HCT116 (cell line): ENCODE measurements around the gene PYDC2. TPM values are rescaled to one million over a fixed set of nuclear protein-coding genes. Genes with fewer than 3 reads are reported as not detected.

ENCODE experiments used
- ATAC-seq: fragments of 200-7000 bp; cut with Tn5 transposase; 2 replicates; pipeline ENCODE4 v1.9.1; 2020; ENCODE audit warnings: mild to moderate bottlenecking, moderate library complexity
- BruUV-seq: library from RNA; stranded (reverse); fragments of 400-500 nt; replicated peaks from 2 replicates; lab custom pipeline; 2021; lab: Mats Ljungman, UMichigan
- CTCF ChIA-PET: fragments of 300-600 bp; sonication (Branson Sonifier 250); formaldehyde crosslinking; loops from one replicate; lab custom pipeline; 2021; ENCODE audit warnings: antibody characterized with exemption; lab: Charles Lee
- POLR2A ChIA-PET: fragments of 300-600, 350-600 bp; sonication (Branson Sonifier 250); formaldehyde crosslinking; loops from one replicate; lab custom pipeline; 2021; ENCODE audit warnings: antibody characterized with exemption; lab: Charles Lee
- RAD21 ChIA-PET, 2 experiments: fragments of 300-600 bp; sonication (Branson Sonifier 250); formaldehyde crosslinking; loops; one replicate each; lab custom pipeline; 2023; ENCODE audit warnings: low total read pairs in 2 of 2; ENCODE audit not compliant: uncharacterized antibody in 2 of 2, unreplicated experiment in 2 of 2, low non-redundant PET in 1 of 2; lab: Charles Lee
- DNase-seq: peaks from one replicate; pipeline ENCODE4 v3.0.0-alpha.2; 2010; ENCODE audit warnings: low read depth, low spot score
- H2AFZ ChIP-seq: fragments of 200-600 bp; shearing (Covaris generic), sonication (generic); 2 replicates; pipeline ENCODE4 v1.6.1; 2017; ENCODE audit warnings: low read depth, mixed run types, mixed read lengths, antibody characterized with exemption, low read length; ENCODE audit not compliant: poor library complexity, severe bottlenecking
- H3K27ac ChIP-seq: 2 replicates; pipeline ENCODE4 v1.5.1; 2012; ENCODE audit warnings: low read depth, low read length
- H3K27me3 ChIP-seq: fragments of 200-600 bp; sonication (generic); 2 replicates; pipeline ENCODE4 v1.6.1; 2016; ENCODE audit warnings: mixed run types, low read length, mixed read lengths; ENCODE audit not compliant: insufficient read depth
- H3K36me3 ChIP-seq, 2 experiments: fragments of 200-500 bp in 1 of 2; fragments of 200-600 bp in 1 of 2; sonication (Bioruptor generic) in 1 of 2; sonication (generic) in 1 of 2; 2 replicates each; pipeline versions ENCODE4 v1.5.1 to v1.6.1; 2014 to 2016; ENCODE audit warnings: low read length in 2 of 2, inconsistent platforms in 1 of 2, mixed read lengths in 1 of 2, mixed run types in 1 of 2; ENCODE audit not compliant: insufficient read depth in 2 of 2, control insufficient read depth in 1 of 2
- H3K4me1 ChIP-seq, 2 experiments: fragments of 200-600 bp in 1 of 2; sonication (generic) in 1 of 2; 2 replicates each; pipeline versions ENCODE4 v1.5.1 to v1.6.1; 2012 to 2017; ENCODE audit warnings: low read length in 2 of 2, inconsistent platforms in 1 of 2, mild to moderate bottlenecking in 1 of 2, mixed read lengths in 1 of 2, mixed run types in 1 of 2, moderate library complexity in 1 of 2; ENCODE audit not compliant: insufficient read depth in 2 of 2, control insufficient read depth in 1 of 2
- H3K4me2 ChIP-seq: fragments of 200-600 bp; sonication (generic); 2 replicates; pipeline ENCODE4 v1.6.1; 2017; ENCODE audit warnings: mixed run types, low read length, mixed read lengths
- H3K4me3 ChIP-seq, 2 experiments: fragments of 200-600 bp in 1 of 2; sonication (generic) in 1 of 2; replicated peaks in 1 of 2; 2 replicates each; pipeline ENCODE4 v1.5.1; 2011 to 2016; ENCODE audit warnings: low read length in 2 of 2, control low read depth in 1 of 2, low read depth in 1 of 2, mild to moderate bottlenecking in 1 of 2, mixed read lengths in 1 of 2, mixed run types in 1 of 2
- H3K79me2 ChIP-seq: fragments of 200-600 bp; sonication (generic); 2 replicates; pipeline ENCODE4 v1.6.1; 2017; ENCODE audit warnings: mild to moderate bottlenecking, mixed run types, low read length, moderate library complexity, mixed read lengths; ENCODE audit not compliant: insufficient read depth
- H3K9ac ChIP-seq: fragments of 200-600 bp; sonication (generic); 2 replicates; pipeline ENCODE4 v1.6.1; 2016; ENCODE audit warnings: low read length, mixed read lengths
- H3K9me2 ChIP-seq: fragments of 200-600 bp; sonication (generic), shearing (Covaris generic); 2 replicates; pipeline ENCODE4 v1.6.1; 2017; ENCODE audit warnings: mixed run types, mild to moderate bottlenecking, moderate library complexity; ENCODE audit not compliant: insufficient read depth
- H3K9me3 ChIP-seq, 2 experiments: fragments of 200-500 bp in 1 of 2; fragments of 200-600 bp in 1 of 2; sonication (Bioruptor generic) in 1 of 2; sonication (generic) in 1 of 2; 2 replicates each; pipeline ENCODE4 v1.6.1; 2014 to 2017; ENCODE audit warnings: low read length in 2 of 2, mixed read lengths in 2 of 2, inconsistent platforms in 1 of 2, low read depth in 1 of 2, mild to moderate bottlenecking in 1 of 2, mixed run types in 1 of 2, moderate library complexity in 1 of 2; ENCODE audit not compliant: control insufficient read depth in 1 of 2, insufficient read depth in 1 of 2
- H4K20me1 ChIP-seq: fragments of 200-600 bp; sonication (generic), shearing (Covaris generic); 2 replicates; pipeline ENCODE4 v1.6.1; 2017; ENCODE audit warnings: mixed run types, mild to moderate bottlenecking, moderate library complexity; ENCODE audit not compliant: insufficient read depth
- CBX3 ChIP-seq: IDR thresholded peaks from 2 replicates; pipeline ENCODE4 v1.6.1; 2012; ENCODE audit warnings: low read depth
- CEBPB ChIP-seq: IDR thresholded peaks from 2 replicates; pipeline ENCODE4 v1.6.1; 2012; ENCODE audit warnings: low read depth
- EGR1 ChIP-seq: IDR thresholded peaks from 2 replicates; pipeline ENCODE4 v1.6.1; 2012; ENCODE audit warnings: low read depth
- ELF1 ChIP-seq: IDR thresholded peaks from 2 replicates; pipeline ENCODE4 v1.6.1; 2012; ENCODE audit warnings: low read depth, borderline replicate concordance
- EZH2 ChIP-seq: fragments of 200-600 bp; sonication (generic); IDR thresholded peaks from 2 replicates; pipeline ENCODE4 v1.6.1; 2017; ENCODE audit warnings: antibody characterized with exemption, mixed run types
- EZH2phosphoT487 ChIP-seq: fragments of 200-600 bp; IDR thresholded peaks from 2 replicates; pipeline ENCODE4 v1.6.1; 2018; ENCODE audit warnings: antibody characterized with exemption, borderline replicate concordance
- JUND ChIP-seq: IDR thresholded peaks from 2 replicates; pipeline ENCODE4 v1.6.1; 2012
- POLR2AphosphoS5 ChIP-seq: IDR thresholded peaks from 2 replicates; pipeline ENCODE4 v1.6.1; 2011; ENCODE audit warnings: mild to moderate bottlenecking, low read depth, low read length, moderate library complexity
- SP1 ChIP-seq: IDR thresholded peaks from 2 replicates; pipeline ENCODE4 v1.6.1; 2012; ENCODE audit warnings: low read depth
- SRF ChIP-seq: IDR thresholded peaks from 2 replicates; pipeline ENCODE4 v1.6.1; 2012; ENCODE audit warnings: low read depth
- TCF7L2 ChIP-seq: IDR thresholded peaks from 2 replicates; pipeline ENCODE4 v1.7.0; 2011; ENCODE audit warnings: borderline replicate concordance, inconsistent platforms; ENCODE audit not compliant: insufficient read depth, insufficient read length; ENCODE audit errors: extremely low read depth
- ZFX ChIP-seq: fragments of 450-650 bp; IDR thresholded peaks from 2 replicates; pipeline ENCODE4 v1.6.1; 2017
- ZNF274 ChIP-seq: fragments of 200-500 bp; sonication (Bioruptor generic); IDR thresholded peaks from 2 replicates; pipeline ENCODE4 v1.6.1; 2014; ENCODE audit warnings: mild to moderate bottlenecking, low read depth, low read length, inconsistent platforms
- intact Hi-C: fragments of 100-400 bp; cut with micrococcal nuclease; formaldehyde crosslinking; loops from 2 replicates; pipeline ENCODE4 v1.10.0; 2022
- total RNA-seq: library from RNA; stranded (reverse); gene quantifications from one replicate; pipeline ENCODE4 v1.2.1, GENCODE V29; 2021; ENCODE audit not compliant: unreplicated experiment
- TF ChIP-seq, protein P1 (sequence below): IDR thresholded peaks from 2 replicates; pipeline ENCODE4 v1.6.1; 2011; ENCODE audit warnings: mild to moderate bottlenecking, low read length, moderate library complexity; ENCODE audit not compliant: insufficient replicate concordance; ENCODE audit errors: extremely low read depth
- TF ChIP-seq, protein P2 (sequence below): IDR thresholded peaks from 2 replicates; pipeline ENCODE4 v1.6.1; 2012
- TF ChIP-seq, protein P3 (sequence below), 3 experiments: fragments of 200-600 bp in 1 of 3; sonication (generic) in 1 of 3; IDR thresholded peaks in 2 of 3; conservative IDR thresholded peaks in 1 of 3; 2 replicates each; pipeline ENCODE4 v1.5.1; 2012 to 2017; ENCODE audit warnings: low read depth in 2 of 3, low read length in 2 of 3, antibody characterized with exemption in 1 of 3, borderline replicate concordance in 1 of 3, control low read depth in 1 of 3, mild to moderate bottlenecking in 1 of 3, mixed read lengths in 1 of 3, mixed run types in 1 of 3, moderate library complexity in 1 of 3; ENCODE audit not compliant: insufficient read depth in 1 of 3
- TF ChIP-seq, protein P4 (sequence below): IDR thresholded peaks from 2 replicates; pipeline ENCODE4 v1.6.1; 2012; ENCODE audit warnings: low read depth

PYDC2 gene
- total RNA-seq, 1 experiment from 2014 or later = not detected

DNA sequence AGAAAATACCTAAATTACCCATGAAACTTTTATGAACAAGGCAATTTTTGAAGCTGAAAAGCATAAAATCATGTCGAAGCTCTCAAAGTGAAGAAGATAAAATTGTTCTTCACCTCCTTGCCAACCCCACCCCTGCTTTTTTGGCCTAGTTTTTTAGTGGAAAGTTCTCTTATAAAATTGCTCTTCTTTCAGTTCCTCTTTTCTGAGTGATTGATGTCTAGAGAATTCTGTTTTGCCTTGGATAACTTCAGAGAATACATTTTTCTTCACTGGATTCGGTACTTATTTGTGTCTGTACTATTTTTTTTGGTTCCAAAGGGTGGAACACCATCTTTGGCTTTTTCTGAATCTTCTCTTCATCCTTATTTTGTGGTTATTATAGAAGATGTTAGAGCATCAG, 25.0 kb upstream of the PYDC2 start:
- no peaks in the 10 kb centered on the region for H4K20me1 ChIP-seq
- H3K9ac ChIP-seq = no peak overlapping the region
- H3K4me1 ChIP-seq = no peaks in the 10 kb centered on the region
- H3K27ac ChIP-seq = no peak overlapping the region
- no peaks in the 10 kb centered on the region for H3K79me2 ChIP-seq
- RAD21 ChIA-PET = no interaction called here
- H3K9me2 ChIP-seq = no peaks in the 10 kb centered on the region
- H3K4me3 ChIP-seq = no peak overlapping the region
- TF ChIP-seq, protein P1, sequence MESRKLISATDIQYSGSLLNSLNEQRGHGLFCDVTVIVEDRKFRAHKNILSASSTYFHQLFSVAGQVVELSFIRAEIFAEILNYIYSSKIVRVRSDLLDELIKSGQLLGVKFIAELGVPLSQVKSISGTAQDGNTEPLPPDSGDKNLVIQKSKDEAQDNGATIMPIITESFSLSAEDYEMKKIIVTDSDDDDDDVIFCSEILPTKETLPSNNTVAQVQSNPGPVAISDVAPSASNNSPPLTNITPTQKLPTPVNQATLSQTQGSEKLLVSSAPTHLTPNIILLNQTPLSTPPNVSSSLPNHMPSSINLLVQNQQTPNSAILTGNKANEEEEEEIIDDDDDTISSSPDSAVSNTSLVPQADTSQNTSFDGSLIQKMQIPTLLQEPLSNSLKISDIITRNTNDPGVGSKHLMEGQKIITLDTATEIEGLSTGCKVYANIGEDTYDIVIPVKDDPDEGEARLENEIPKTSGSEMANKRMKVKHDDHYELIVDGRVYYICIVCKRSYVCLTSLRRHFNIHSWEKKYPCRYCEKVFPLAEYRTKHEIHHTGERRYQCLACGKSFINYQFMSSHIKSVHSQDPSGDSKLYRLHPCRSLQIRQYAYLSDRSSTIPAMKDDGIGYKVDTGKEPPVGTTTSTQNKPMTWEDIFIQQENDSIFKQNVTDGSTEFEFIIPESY = no peak
- TF ChIP-seq EGR1 (no peak), SP1 (no peak), CEBPB (no peak), SRF (no peak), ZNF274 (no peak), EZH2 (no peak), EZH2phosphoT487 (no peak), TCF7L2 (no peak), CBX3 (no peak), ZFX (no peak), POLR2AphosphoS5 (no peak), ELF1 (no peak), JUND (no peak)
- TF ChIP-seq, protein P2, sequence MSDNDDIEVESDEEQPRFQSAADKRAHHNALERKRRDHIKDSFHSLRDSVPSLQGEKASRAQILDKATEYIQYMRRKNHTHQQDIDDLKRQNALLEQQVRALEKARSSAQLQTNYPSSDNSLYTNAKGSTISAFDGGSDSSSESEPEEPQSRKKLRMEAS = no peak
- TF ChIP-seq, protein P3, sequence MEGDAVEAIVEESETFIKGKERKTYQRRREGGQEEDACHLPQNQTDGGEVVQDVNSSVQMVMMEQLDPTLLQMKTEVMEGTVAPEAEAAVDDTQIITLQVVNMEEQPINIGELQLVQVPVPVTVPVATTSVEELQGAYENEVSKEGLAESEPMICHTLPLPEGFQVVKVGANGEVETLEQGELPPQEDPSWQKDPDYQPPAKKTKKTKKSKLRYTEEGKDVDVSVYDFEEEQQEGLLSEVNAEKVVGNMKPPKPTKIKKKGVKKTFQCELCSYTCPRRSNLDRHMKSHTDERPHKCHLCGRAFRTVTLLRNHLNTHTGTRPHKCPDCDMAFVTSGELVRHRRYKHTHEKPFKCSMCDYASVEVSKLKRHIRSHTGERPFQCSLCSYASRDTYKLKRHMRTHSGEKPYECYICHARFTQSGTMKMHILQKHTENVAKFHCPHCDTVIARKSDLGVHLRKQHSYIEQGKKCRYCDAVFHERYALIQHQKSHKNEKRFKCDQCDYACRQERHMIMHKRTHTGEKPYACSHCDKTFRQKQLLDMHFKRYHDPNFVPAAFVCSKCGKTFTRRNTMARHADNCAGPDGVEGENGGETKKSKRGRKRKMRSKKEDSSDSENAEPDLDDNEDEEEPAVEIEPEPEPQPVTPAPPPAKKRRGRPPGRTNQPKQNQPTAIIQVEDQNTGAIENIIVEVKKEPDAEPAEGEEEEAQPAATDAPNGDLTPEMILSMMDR (IDR thresholded peaks at IDR 0.05 in 2 of 3, conservative IDR thresholded peaks at IDR 0.05 in 1 of 3; ENCODE audit: borderline replicate concordance in 1 of 3, insufficient read depth in 1 of 3, low read depth in 2 of 3, low read length in 2 of 3) = no peak
- TF ChIP-seq, protein P4, sequence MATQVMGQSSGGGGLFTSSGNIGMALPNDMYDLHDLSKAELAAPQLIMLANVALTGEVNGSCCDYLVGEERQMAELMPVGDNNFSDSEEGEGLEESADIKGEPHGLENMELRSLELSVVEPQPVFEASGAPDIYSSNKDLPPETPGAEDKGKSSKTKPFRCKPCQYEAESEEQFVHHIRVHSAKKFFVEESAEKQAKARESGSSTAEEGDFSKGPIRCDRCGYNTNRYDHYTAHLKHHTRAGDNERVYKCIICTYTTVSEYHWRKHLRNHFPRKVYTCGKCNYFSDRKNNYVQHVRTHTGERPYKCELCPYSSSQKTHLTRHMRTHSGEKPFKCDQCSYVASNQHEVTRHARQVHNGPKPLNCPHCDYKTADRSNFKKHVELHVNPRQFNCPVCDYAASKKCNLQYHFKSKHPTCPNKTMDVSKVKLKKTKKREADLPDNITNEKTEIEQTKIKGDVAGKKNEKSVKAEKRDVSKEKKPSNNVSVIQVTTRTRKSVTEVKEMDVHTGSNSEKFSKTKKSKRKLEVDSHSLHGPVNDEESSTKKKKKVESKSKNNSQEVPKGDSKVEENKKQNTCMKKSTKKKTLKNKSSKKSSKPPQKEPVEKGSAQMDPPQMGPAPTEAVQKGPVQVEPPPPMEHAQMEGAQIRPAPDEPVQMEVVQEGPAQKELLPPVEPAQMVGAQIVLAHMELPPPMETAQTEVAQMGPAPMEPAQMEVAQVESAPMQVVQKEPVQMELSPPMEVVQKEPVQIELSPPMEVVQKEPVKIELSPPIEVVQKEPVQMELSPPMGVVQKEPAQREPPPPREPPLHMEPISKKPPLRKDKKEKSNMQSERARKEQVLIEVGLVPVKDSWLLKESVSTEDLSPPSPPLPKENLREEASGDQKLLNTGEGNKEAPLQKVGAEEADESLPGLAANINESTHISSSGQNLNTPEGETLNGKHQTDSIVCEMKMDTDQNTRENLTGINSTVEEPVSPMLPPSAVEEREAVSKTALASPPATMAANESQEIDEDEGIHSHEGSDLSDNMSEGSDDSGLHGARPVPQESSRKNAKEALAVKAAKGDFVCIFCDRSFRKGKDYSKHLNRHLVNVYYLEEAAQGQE = no peak
- DNase-seq (no peak), ATAC-seq (no peak)
- H3K9me3 ChIP-seq = no peaks in the 10 kb centered on the region
- no peaks in the 10 kb centered on the region for H3K27me3 ChIP-seq
- CTCF ChIA-PET = no interaction called here
- no TSS peak for BruUV-seq
- no peaks in the 10 kb centered on the region for H3K36me3 ChIP-seq
- H2AFZ ChIP-seq = no peak overlapping the region
- intact Hi-C loops = no loop called here
- no peak overlapping the region for H3K4me2 ChIP-seq
- POLR2A ChIA-PET = no interaction called here
